Adrenal gland (tissue), 12 donors: Measurements from ENCODE around the gene ADAMTS12. TPM values are rescaled to one million over a fixed set of nuclear protein-coding genes. Genes with fewer than 3 reads are reported as not detected.

ENCODE experiments used
- DNase-seq, 7 donors: peaks; one replicate each; pipeline ENCODE4 v3.0.0-alpha.2; 2019 to 2020
- H3K27ac ChIP-seq, 5 donors: fragments of 200-600 bp; sonication (generic) in 4 of 5; 1 replicate in 3 of 5; 2 replicates in 2 of 5; pipeline versions ENCODE4 v1.5.1 to v1.8.0; 2016 to 2020; ENCODE audit warnings: mild to moderate bottlenecking in 1 of 5
- H3K27me3 ChIP-seq: fragments of 200-600 bp; 2 replicates; pipeline ENCODE4 v1.8.0; 2021
- H3K36me3 ChIP-seq, 2 donors: fragments of 200-600 bp; replicated peaks in 1 of 2; 1 replicate in 1 of 2; 2 replicates in 1 of 2; pipeline versions ENCODE4 v1.5.1 to v1.8.0; 2018 to 2022
- H3K4me1 ChIP-seq, 2 donors: fragments of 200-600 bp; replicated peaks in 1 of 2; 1 replicate in 1 of 2; 2 replicates in 1 of 2; pipeline versions ENCODE4 v1.5.1 to v1.8.0; 2018 to 2021
- H3K4me3 ChIP-seq, 4 donors: fragments of 200-600 bp; sonication (generic) in 3 of 4; one replicate each; pipeline ENCODE4 v1.5.1; 2016 to 2018
- H3K9me3 ChIP-seq, 3 donors: fragments of 200-600 bp; sonication (generic) in 1 of 3; replicated peaks in 1 of 3; 1 replicate in 2 of 3; 2 replicates in 1 of 3; pipeline versions ENCODE4 v1.5.1 to v1.8.0; 2016 to 2021
- POLR2A ChIP-seq, 2 donors: fragments of 450-650 bp; IDR thresholded peaks; one replicate each; pipeline ENCODE4 v1.6.1; 2017; ENCODE audit warnings: antibody characterized with exemption in 2 of 2, mild to moderate bottlenecking in 2 of 2, moderate library complexity in 1 of 2
- WGBS, 4 donors: extraction: QIAGEN DNeasy Blood & Tissue Kit in 2 of 4; methylation state at CpG; one replicate each; pipeline versions ENCODE4 v1.1.5 to v1.1.7; 2013 to 2017; 5-methylcytosine and 5-hydroxymethylcytosine counted together
- intact Hi-C, 2 donors: fragments of 100-400 bp; cut with DNase I; formaldehyde crosslinking; loops; one replicate each; pipeline versions ENCODE4 v1.14.1 to v1.15.0; 2022 to 2023
- polyA plus RNA-seq, 3 donors: library from polyadenylated mRNA; stranded (reverse); fragments of 200-250 nt in 2 of 3; fragments of 350-450 nt in 1 of 3; fragmentation: Illumina TruSeq in 1 of 3; extraction: RNeasy Lipid Tissue Mini Kit (QIAGEN cat#74804) in 1 of 3; gene quantifications; one replicate each; pipeline ENCODE4 v1.2.3, GENCODE V29; 2013 to 2014
- total RNA-seq, 9 donors: library from RNA; depleted of rRNA in 4 of 9; stranded (reverse); fragments of >200 nt in 4 of 9; fragments of 120-200 nt in 1 of 9; fragmentation: NEBNext Ultra II Directional in 1 of 9; extraction: Animal tissue kit (Norgen Biotek cat#: 25700) in 1 of 9; gene quantifications; one replicate each; pipeline versions ENCODE4 v1.1.0 to v1.2.4, GENCODE V29; 2013 to 2023
- TF ChIP-seq, protein P1 (sequence below), 6 experiments: fragments of 450-650 bp in 4 of 6; fragments of 200-600 bp in 2 of 6; sonication (generic) in 1 of 6; IDR thresholded peaks; 1 replicate in 5 of 6; 2 replicates in 1 of 6; pipeline versions ENCODE4 v1.5.1 to v1.8.0; 2016 to 2021; ENCODE audit warnings: antibody characterized with exemption in 6 of 6, mild to moderate bottlenecking in 2 of 6, moderate library complexity in 1 of 6
- donor health status: healthy with polysubstance abuse.
- donor health status: Bipolar disorder and iron deficiency.
- donor health status: DM: yes; HTN: yes; CAD: no.
- donor health status: DM: no; HTN: no; CAD: no.
- donor health status: DM: no; HTN: no; CAD: no.
- donor health status: DM: yes; HTN: yes; CAD: no.

The ADAMTS12 gene
- total and polyA plus RNA-seq, 12 donors = 1.9 to 76.1 (median 10.5) TPM

- DNase-seq = peak in 2 of 7 donors; percentile 4 to 49
- 58 to 67% (median 62%) methylated on average over 11 of the region's 11 CpGs for WGBS, 4 donors
- intact Hi-C loops = no loop called here
- Histone ChIP-seq H3K9me3 (no peaks in the 10 kb centered on the region), H3K4me1 (no peaks in the 10 kb centered on the region), H3K36me3 (peaks cover 0 to 11% of the 10 kb centered on the region in 2 donors), H3K27ac (no peak overlapping the region), H3K4me3 (no peak overlapping the region), H3K27me3 (no peaks in the 10 kb centered on the region)
- TF ChIP-seq POLR2A (IDR thresholded peaks at IDR 0.05) = no peak
- TF ChIP-seq, protein P1, sequence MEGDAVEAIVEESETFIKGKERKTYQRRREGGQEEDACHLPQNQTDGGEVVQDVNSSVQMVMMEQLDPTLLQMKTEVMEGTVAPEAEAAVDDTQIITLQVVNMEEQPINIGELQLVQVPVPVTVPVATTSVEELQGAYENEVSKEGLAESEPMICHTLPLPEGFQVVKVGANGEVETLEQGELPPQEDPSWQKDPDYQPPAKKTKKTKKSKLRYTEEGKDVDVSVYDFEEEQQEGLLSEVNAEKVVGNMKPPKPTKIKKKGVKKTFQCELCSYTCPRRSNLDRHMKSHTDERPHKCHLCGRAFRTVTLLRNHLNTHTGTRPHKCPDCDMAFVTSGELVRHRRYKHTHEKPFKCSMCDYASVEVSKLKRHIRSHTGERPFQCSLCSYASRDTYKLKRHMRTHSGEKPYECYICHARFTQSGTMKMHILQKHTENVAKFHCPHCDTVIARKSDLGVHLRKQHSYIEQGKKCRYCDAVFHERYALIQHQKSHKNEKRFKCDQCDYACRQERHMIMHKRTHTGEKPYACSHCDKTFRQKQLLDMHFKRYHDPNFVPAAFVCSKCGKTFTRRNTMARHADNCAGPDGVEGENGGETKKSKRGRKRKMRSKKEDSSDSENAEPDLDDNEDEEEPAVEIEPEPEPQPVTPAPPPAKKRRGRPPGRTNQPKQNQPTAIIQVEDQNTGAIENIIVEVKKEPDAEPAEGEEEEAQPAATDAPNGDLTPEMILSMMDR (IDR thresholded peaks at IDR 0.05) = no peak
Measured at GRCh38 chr5:33685873-33686755, 205.7 kb downstream of the ADAMTS12 start.

DNA sequence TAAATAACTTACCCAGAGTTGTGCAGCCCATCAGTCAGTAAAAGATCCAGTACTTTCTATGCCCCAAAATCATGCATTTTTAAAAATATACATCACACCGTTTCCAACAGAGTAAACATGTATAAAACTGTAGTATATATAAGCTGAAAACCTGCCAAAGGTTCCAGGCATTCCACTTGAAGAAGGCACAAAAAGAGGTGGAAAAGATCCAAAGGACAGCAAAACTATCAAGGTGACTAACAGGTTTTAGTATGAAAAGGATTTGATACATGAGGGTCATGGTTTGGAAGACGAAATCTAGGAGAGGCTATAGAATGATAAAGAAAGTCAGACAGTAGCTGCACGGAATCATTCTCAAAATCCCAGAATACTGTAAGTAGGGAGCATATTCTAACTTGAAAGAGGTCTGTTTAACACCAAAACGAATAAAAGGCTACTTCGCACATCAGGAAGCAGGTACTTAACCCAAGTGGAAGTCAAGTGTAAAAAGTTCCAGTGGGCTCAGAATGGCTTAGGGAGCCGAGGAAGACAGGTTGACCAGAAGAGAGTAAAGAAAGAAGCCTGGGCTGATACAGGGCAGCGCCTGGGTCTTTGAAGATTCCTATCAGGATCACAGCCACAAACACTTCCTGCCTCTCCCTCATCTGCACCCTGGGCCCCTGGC, 207.2 kb downstream of the ADAMTS12 start:
- Histone ChIP-seq H3K4me1 (no peaks in the 10 kb centered on the region), H3K36me3 (peaks cover 0 to 11% of the 10 kb centered on the region in 2 donors), H3K4me3 (no peak overlapping the region), H3K27me3 (no peaks in the 10 kb centered on the region), H3K27ac (no peak overlapping the region), H3K9me3 (no peaks in the 10 kb centered on the region)
- intact Hi-C loops = no loop called here
- TF ChIP-seq, protein P1 (IDR thresholded peaks at IDR 0.05) = no peak
- no peak for TF ChIP-seq POLR2A (IDR thresholded peaks at IDR 0.05)
- WGBS, 4 donors = 63 to 72% (median 67%) methylated on average over 7 of the region's 7 CpGs
- no peak for DNase-seq

GRCh38 chr5:33679791-33680190, 212.0 kb downstream of the ADAMTS12 start:
- no peak overlapping the region for H3K4me3 ChIP-seq
- intact Hi-C loops = no loop called here
- DNase-seq = no peak
- H3K9me3 ChIP-seq = no peaks in the 10 kb centered on the region
- TF ChIP-seq, protein P1 (IDR thresholded peaks at IDR 0.05) = no peak
- no peak for TF ChIP-seq POLR2A (IDR thresholded peaks at IDR 0.05)
- no peak overlapping the region for H3K27ac ChIP-seq
- H3K27me3 ChIP-seq = no peaks in the 10 kb centered on the region
- H3K4me1 ChIP-seq = no peaks in the 10 kb centered on the region
- 83 to 97% (median 89%) methylated on average over 2 of the region's 2 CpGs for WGBS, 4 donors
- peaks cover 0 to 11% of the 10 kb centered on the region in 2 donors for H3K36me3 ChIP-seq

DNA sequence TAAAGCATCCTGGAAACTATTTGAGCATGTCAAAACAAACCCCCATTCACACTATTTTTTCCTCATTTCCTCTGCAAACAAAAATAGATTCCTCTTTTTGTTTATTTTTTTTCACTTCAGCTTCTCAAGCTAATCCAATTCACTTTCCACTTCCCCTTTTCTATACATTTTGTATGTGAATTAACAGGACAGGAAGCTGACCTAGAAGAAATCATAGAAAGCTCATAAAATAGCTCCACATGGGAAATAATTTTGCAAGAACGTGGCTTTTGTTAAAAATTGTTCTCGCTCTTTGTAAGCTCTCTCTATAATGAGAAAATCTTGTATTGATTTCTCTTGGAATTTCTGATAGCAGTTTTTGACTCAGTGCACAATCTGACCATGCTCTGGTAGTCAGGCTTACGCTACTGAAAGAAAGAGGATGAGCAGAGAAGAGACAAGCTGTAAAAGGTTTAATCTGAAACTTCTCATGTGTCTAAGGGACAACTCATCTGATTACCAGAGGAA, 215.8 kb downstream of the ADAMTS12 start:
- WGBS, 4 donors = 57 to 75% (median 67%) methylated on average over 3 of the region's 3 CpGs
- Histone ChIP-seq H3K4me1 (no peaks in the 10 kb centered on the region), H3K4me3 (no peak overlapping the region), H3K27ac (no peak overlapping the region), H3K9me3 (no peaks in the 10 kb centered on the region), H3K27me3 (no peaks in the 10 kb centered on the region), H3K36me3 (no peaks in the 10 kb centered on the region)
- TF ChIP-seq, protein P1 (IDR thresholded peaks at IDR 0.05) = no peak
- no peak for TF ChIP-seq POLR2A (IDR thresholded peaks at IDR 0.05)
- intact Hi-C loops = no loop called here
- DNase-seq = no peak
